BE2C (cell line): ENCODE results near the gene TWSG1.

ENCODE experiments used
- DNase-seq: peaks from one replicate; pipeline ENCODE4 v3.0.0-alpha.2; 2020
- H3K27me3 ChIP-seq: fragments of 250-450 bp; sonication (Bioruptor Pico); 2 replicates; pipeline ENCODE4 v1.5.1; 2020; ENCODE audit warnings: mild to moderate bottlenecking
- H3K36me3 ChIP-seq: fragments of 250-450 bp; sonication (Bioruptor Pico); 2 replicates; pipeline ENCODE4 v1.5.1; 2020; ENCODE audit warnings: mild to moderate bottlenecking
- H3K4me1 ChIP-seq: fragments of 250-450 bp; sonication (Bioruptor Pico); 2 replicates; pipeline ENCODE4 v1.5.1; 2020
- H3K4me3 ChIP-seq: 2 replicates; pipeline ENCODE4 v1.5.1; 2011; ENCODE audit warnings: low read depth, low read length
- H3K9me3 ChIP-seq: fragments of 250-450 bp; sonication (Bioruptor Pico); 2 replicates; pipeline ENCODE4 v1.5.1; 2020
- CTCF ChIP-seq: IDR thresholded peaks from 2 replicates; pipeline ENCODE4 v1.5.1; 2012; ENCODE audit warnings: mild to moderate bottlenecking, low read depth, low read length

Gene TWSG1

GRCh38 chr18:9386879-9387278, 52.3 kb downstream of the TWSG1 start:
- Histone ChIP-seq H3K27me3 (no peaks in the 10 kb centered on the region), H3K36me3 (no peaks in the 10 kb centered on the region), H3K4me3 (no peak overlapping the region), H3K4me1 (no peaks in the 10 kb centered on the region), H3K9me3 (no peaks in the 10 kb centered on the region)
- no peak for DNase-seq
- no peak for TF ChIP-seq CTCF

DNA sequence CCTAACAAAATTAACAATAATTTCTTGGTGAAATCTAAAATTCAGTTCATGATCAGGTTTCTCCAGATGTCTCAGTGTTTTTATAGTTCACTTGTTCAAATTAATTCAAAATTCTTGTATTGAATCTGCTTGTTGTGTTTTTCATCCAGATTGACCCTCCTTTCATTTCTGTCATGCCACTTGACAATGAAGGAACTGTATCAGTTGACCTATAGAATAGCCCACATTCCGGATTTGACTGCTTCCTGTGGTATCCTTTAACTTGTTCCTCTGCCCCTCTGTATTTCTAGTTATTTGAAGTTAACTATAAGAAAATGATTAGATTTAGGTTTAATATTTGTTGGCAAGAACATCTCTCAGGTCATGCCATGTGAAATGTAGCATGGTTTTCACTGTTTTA, 53.3 kb downstream of the TWSG1 start:
- H3K4me1 ChIP-seq, result no peaks in the 10 kb centered on the region
- no peak for DNase-seq
- TF ChIP-seq CTCF, result no peak
- H3K9me3 ChIP-seq, result no peaks in the 10 kb centered on the region
- no peak overlapping the region for H3K4me3 ChIP-seq
- no peaks in the 10 kb centered on the region for H3K36me3 ChIP-seq
- no peaks in the 10 kb centered on the region for H3K27me3 ChIP-seq

- Histone ChIP-seq H3K4me3 (no peak overlapping the region), H3K4me1 (no peaks in the 10 kb centered on the region), H3K27me3 (no peaks in the 10 kb centered on the region), H3K36me3 (no peaks in the 10 kb centered on the region), H3K9me3 (no peaks in the 10 kb centered on the region)
- DNase-seq, result no peak
- TF ChIP-seq CTCF, result no peak
These were observed 55.1 kb downstream of the TWSG1 start for GRCh38 chr18:9389706-9390105.

- Histone ChIP-seq H3K4me3 (no peak overlapping the region), H3K9me3 (no peaks in the 10 kb centered on the region), H3K27me3 (no peaks in the 10 kb centered on the region), H3K36me3 (no peaks in the 10 kb centered on the region), H3K4me1 (no peaks in the 10 kb centered on the region)
- TF ChIP-seq CTCF, result no peak
- DNase-seq, result no peak
These were observed 58.2 kb downstream of the TWSG1 start for GRCh38 chr18:9392726-9393125.

DNA sequence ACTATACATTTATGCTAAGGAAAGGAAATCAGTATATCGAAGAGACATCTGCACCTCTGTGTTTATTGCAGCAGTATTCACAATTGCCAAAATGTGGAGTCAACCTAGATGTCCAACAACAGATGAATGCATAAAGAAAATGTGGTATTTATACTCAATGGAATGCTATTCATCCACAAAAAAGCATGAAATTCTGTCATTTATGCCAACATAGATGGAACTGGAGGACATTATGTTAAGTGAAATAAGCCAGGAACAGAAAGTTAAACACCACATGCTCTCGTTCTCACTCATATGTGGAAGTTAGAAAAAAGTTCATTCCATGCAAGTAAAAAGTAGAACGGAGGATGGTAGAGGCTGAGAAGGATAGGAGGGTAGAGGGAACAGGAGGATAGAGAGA, 59.5 kb downstream of the TWSG1 start:
- no peak for DNase-seq
- no peak for TF ChIP-seq CTCF
- Histone ChIP-seq H3K27me3 (no peaks in the 10 kb centered on the region), H3K36me3 (no peaks in the 10 kb centered on the region), H3K4me3 (no peak overlapping the region), H3K4me1 (no peaks in the 10 kb centered on the region), H3K9me3 (no peaks in the 10 kb centered on the region)

DNA sequence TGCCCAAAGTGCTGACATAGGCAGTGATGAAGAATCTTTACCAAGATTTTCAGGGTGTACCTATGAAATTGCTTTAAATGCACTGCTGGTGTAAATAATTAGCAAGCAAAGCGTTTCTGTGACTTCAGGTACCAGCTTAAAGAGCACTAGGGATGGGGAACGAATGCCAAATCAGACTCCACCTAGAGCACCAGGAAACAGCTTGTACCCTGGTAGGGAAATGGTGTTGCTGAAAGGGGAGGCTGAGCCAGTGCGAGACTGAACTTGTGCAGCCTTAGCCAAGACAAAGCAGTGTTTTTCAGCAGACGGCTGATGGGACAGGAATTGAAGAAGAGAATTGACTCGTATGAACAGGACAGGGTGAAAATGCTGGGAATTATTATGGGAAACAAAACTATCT, 65.6 kb downstream of the TWSG1 start:
- no peak for DNase-seq
- Histone ChIP-seq H3K27me3 (no peaks in the 10 kb centered on the region), H3K36me3 (no peaks in the 10 kb centered on the region), H3K9me3 (no peaks in the 10 kb centered on the region), H3K4me3 (no peak overlapping the region), H3K4me1 (no peaks in the 10 kb centered on the region)
- TF ChIP-seq CTCF, result no peak
